CD4-positive, CD25-positive, alpha-beta regulatory T cell (primary cell): ENCODE data around the gene BRF1. TPM values are rescaled to one million over a fixed set of nuclear protein-coding genes. Genes with fewer than 3 reads are reported as not detected.

Experiments
- ATAC-seq, 2 donors: fragments of 150-1000 bp; cut with Tn5 transposase; one replicate each; pipeline ENCODE4 v1.10.0; 2021; ENCODE audit warnings: low read depth in 2 of 2, moderate number of reproducible peaks in 2 of 2, moderate library complexity in 1 of 2
- DNase-seq, 3 donors: peaks; one replicate each; pipeline versions ENCODE4 v3.0.0 to v3.0.0-alpha.2; 2012 to 2022; ENCODE audit warnings: mixed read lengths in 1 of 3
- H3K27ac ChIP-seq: one replicate; pipeline ENCODE4 v1.7.0; 2013; ENCODE audit warnings: mild to moderate bottlenecking, low read length; ENCODE audit not compliant: insufficient read depth, poor library complexity, severe bottlenecking
- H3K27me3 ChIP-seq: one replicate; pipeline ENCODE4 v1.7.0; 2013; ENCODE audit warnings: low read length; ENCODE audit not compliant: control insufficient read depth, insufficient read depth
- H3K36me3 ChIP-seq: one replicate; pipeline ENCODE4 v1.7.0; 2013; ENCODE audit warnings: mild to moderate bottlenecking, low read length, moderate library complexity; ENCODE audit not compliant: control insufficient read depth, insufficient read depth
- H3K4me1 ChIP-seq: 2 replicates; pipeline ENCODE4 v1.7.0; 2013; ENCODE audit warnings: mild to moderate bottlenecking, low read length; ENCODE audit not compliant: insufficient read depth, control insufficient read depth, poor library complexity, severe bottlenecking
- H3K4me3 ChIP-seq: one replicate; pipeline ENCODE4 v1.7.0; 2013; ENCODE audit warnings: low read depth, mild to moderate bottlenecking, low read length, moderate library complexity
- H3K9me3 ChIP-seq, 2 experiments: 1 replicate in 1 of 2; 2 replicates in 1 of 2; pipeline ENCODE4 v1.7.0; 2013; ENCODE audit warnings: low read length in 2 of 2, mild to moderate bottlenecking in 1 of 2, moderate library complexity in 1 of 2; ENCODE audit not compliant: control insufficient read depth in 2 of 2
- H3K27ac Mint-ChIP-seq, 3 donors: one replicate each; pipeline ENCODE4 v1.8.0; 2020 to 2022; ENCODE audit warnings: mild to moderate bottlenecking in 3 of 3, mixed read lengths in 3 of 3, moderate library complexity in 2 of 3
- H3K27me3 Mint-ChIP-seq: one replicate; pipeline ENCODE4 v1.8.0; 2022; ENCODE audit warnings: mild to moderate bottlenecking, mixed read lengths
- H3K36me3 Mint-ChIP-seq: one replicate; pipeline ENCODE4 v1.8.0; 2020; ENCODE audit warnings: mixed read lengths
- H3K4me1 Mint-ChIP-seq, 4 donors: one replicate each; pipeline ENCODE4 v1.8.0; 2020 to 2022; ENCODE audit warnings: mixed read lengths in 4 of 4, mild to moderate bottlenecking in 1 of 4
- H3K4me3 Mint-ChIP-seq, 4 donors: one replicate each; pipeline ENCODE4 v1.8.0; 2020 to 2022; ENCODE audit warnings: mild to moderate bottlenecking in 4 of 4, mixed read lengths in 4 of 4, moderate library complexity in 3 of 4
- H3K9me3 Mint-ChIP-seq, 7 donors: one replicate each; pipeline ENCODE4 v1.8.0; 2020 to 2022; ENCODE audit warnings: mixed read lengths in 7 of 7, mild to moderate bottlenecking in 3 of 7, moderate library complexity in 2 of 7
- polyA plus RNA-seq, 4 donors: library from polyadenylated mRNA; unstranded; fragments of 300-500 nt; fragmentation: Illumina TruSeq; gene quantifications; one replicate each; pipeline ENCODE4 v1.2.3, GENCODE V29; 2021
- total RNA-seq: library from RNA; stranded (reverse); gene quantifications from one replicate; pipeline ENCODE4 v1.2.3, GENCODE V29; 2022

The BRF1 gene
- total and polyA plus RNA-seq, 5 donors from 2014 or later, result 5.6 to 58.9 (median 7.6) TPM

DNA sequence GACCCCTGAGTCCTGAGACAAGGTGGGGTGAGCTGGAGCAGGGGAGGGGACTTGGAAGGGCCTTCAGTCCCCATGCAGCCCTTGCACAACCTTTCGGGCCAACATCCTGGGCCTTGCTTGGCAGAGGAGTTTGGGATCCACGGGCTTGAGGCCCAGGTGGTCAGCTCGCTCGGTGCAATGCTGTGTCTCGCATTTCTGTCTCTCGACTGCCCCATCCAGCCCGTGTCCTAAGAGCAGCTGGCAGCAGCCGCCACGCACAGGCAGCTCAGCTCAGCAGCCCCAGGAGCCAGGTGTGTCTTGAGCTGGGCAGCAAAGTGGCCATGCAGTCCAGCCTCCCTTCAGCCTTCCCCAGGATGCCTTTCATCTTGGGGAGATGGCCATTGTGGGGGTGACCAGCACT is 24.5 kb upstream of the BRF1 start:
- Mint-ChIP-seq H3K27ac (peak overlapping the region in 1 of 3 donors; percentile 46), H3K4me3 (no peak overlapping the region), H3K36me3 (peaks cover 10% of the 10 kb centered on the region), H3K9me3 (no peaks in the 10 kb centered on the region), H3K4me1 (peaks cover 0 to 29% (median 14%) of the 10 kb centered on the region in 4 donors), H3K27me3 (no peaks in the 10 kb centered on the region)
- Histone ChIP-seq H3K9me3 (no peaks in the 10 kb centered on the region), H3K27ac (no peak overlapping the region), H3K27me3 (no peaks in the 10 kb centered on the region), H3K4me1 (peaks cover 8% of the 10 kb centered on the region), H3K36me3 (no peaks in the 10 kb centered on the region), H3K4me3 (no peak overlapping the region)
- ATAC-seq (no peak), DNase-seq (no peak)

DNA sequence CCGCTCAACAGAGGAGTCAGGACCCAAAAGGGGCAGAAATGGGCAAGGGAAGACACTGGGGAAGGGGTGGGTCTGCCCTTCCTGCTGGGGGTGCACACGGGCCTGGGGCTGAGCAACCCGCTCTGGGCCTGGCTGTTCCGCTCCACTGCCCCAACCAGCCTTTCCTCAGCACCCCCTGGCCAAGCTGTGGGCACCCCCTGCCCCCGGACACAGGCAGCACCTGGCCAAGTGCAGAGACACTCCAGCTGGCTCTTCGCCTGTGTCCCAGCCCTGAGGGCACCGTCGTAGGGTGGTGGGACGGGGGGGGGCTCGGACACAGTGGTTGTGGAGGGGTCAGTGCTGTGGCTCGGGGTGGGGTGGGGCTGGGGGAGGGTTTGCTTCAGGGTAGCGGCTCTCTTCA is 24.1 kb upstream of the BRF1 start:
- H3K27ac ChIP-seq, result no peak overlapping the region
- H3K9me3 ChIP-seq, result no peaks in the 10 kb centered on the region
- DNase-seq (no peak), ATAC-seq (no peak)
- Mint-ChIP-seq H3K4me3 (no peak overlapping the region), H3K9me3 (no peaks in the 10 kb centered on the region), H3K27ac (peak overlapping the region in 1 of 3 donors; percentile 46), H3K4me1 (peaks cover 0 to 27% (median 14%) of the 10 kb centered on the region in 4 donors), H3K27me3 (no peaks in the 10 kb centered on the region), H3K36me3 (peaks cover 10% of the 10 kb centered on the region)
- H3K4me1 ChIP-seq, result peaks cover 4% of the 10 kb centered on the region
- H3K27me3 ChIP-seq, result no peaks in the 10 kb centered on the region
- H3K4me3 ChIP-seq, result no peak overlapping the region
- H3K36me3 ChIP-seq, result no peaks in the 10 kb centered on the region

DNA sequence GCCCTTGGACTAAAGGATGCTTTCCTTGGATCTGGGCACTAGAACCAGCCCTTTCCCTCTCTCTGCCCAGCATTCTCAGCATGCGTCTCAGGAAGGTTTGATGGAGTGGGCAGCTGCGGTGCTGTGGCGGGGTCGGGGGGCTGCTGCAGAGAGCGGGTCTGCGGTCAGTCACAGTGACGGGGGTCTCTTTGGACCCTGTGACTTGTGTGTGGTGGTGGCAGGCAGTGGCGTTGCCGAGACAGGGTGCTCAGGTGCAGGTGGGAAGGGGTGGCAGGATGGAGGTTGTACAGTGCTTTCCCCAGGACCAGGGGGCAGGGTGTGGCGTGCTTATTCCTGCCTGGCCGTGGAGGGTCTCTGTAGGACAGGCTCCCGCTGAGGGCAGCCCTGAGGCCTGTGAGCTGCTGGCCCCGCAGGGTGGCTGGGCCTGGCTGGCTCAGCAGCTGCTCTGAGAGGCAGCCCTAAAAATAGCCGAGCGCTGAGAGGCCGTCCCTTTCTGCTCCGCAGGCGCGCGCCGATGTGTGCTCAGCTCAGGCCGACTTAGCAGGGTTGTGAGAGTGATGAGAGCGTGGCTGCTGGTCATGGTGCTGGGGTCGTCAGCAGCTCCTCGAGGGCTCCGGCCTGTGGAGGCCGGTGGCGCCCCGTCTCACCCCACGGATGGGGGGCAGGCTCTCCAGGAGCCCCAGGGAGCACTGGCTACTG is 23.4 kb upstream of the BRF1 start:
- Histone ChIP-seq H3K9me3 (no peaks in the 10 kb centered on the region), H3K36me3 (no peaks in the 10 kb centered on the region), H3K27ac (no peak overlapping the region), H3K27me3 (no peaks in the 10 kb centered on the region), H3K4me1 (no peaks in the 10 kb centered on the region), H3K4me3 (no peak overlapping the region)
- H3K27me3 Mint-ChIP-seq, result no peaks in the 10 kb centered on the region
- DNase-seq (no peak), ATAC-seq (no peak)
- peaks cover 10% of the 10 kb centered on the region for H3K36me3 Mint-ChIP-seq
- no peak overlapping the region for H3K27ac Mint-ChIP-seq
- H3K9me3 Mint-ChIP-seq, result no peaks in the 10 kb centered on the region
- peak overlapping the region in 1 of 4 donors; percentile 65 for H3K4me3 Mint-ChIP-seq
- H3K4me1 Mint-ChIP-seq, result peaks cover 0 to 22% (median 14%) of the 10 kb centered on the region in 4 donors

DNA sequence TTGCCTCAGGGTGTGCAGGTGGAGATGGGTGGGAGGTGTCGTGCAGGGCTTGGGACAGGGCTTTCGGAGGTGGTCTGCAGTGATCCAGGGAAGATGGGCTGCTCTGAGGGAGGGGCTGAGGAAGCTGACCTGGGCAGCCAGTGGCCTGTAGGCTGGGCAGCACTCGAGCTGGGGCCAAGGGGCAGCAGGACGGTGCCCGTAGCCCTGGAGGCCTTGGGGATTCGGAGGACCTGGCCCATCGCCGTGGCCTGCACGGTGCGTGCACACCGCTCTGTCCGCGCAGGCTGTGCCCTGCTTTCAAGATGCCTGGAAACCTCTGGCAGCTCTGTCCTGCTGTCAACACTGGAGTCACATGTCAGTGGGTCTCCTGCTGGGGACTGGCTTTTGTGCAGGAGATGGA is 22.9 kb upstream of the BRF1 start:
- no peak overlapping the region for H3K27ac ChIP-seq
- no peak overlapping the region for H3K4me3 ChIP-seq
- H3K9me3 ChIP-seq, result no peaks in the 10 kb centered on the region
- H3K4me1 ChIP-seq, result no peaks in the 10 kb centered on the region
- no peaks in the 10 kb centered on the region for H3K27me3 Mint-ChIP-seq
- peaks cover 0 to 20% (median 13%) of the 10 kb centered on the region in 4 donors for H3K4me1 Mint-ChIP-seq
- peak overlapping the region in 1 of 4 donors; percentile 35 for H3K4me3 Mint-ChIP-seq
- H3K36me3 Mint-ChIP-seq, result peaks cover 10% of the 10 kb centered on the region
- H3K27me3 ChIP-seq, result no peaks in the 10 kb centered on the region
- no peaks in the 10 kb centered on the region for H3K9me3 Mint-ChIP-seq
- ATAC-seq (no peak), DNase-seq (no peak)
- H3K36me3 ChIP-seq, result no peaks in the 10 kb centered on the region
- H3K27ac Mint-ChIP-seq, result no peak overlapping the region

DNA sequence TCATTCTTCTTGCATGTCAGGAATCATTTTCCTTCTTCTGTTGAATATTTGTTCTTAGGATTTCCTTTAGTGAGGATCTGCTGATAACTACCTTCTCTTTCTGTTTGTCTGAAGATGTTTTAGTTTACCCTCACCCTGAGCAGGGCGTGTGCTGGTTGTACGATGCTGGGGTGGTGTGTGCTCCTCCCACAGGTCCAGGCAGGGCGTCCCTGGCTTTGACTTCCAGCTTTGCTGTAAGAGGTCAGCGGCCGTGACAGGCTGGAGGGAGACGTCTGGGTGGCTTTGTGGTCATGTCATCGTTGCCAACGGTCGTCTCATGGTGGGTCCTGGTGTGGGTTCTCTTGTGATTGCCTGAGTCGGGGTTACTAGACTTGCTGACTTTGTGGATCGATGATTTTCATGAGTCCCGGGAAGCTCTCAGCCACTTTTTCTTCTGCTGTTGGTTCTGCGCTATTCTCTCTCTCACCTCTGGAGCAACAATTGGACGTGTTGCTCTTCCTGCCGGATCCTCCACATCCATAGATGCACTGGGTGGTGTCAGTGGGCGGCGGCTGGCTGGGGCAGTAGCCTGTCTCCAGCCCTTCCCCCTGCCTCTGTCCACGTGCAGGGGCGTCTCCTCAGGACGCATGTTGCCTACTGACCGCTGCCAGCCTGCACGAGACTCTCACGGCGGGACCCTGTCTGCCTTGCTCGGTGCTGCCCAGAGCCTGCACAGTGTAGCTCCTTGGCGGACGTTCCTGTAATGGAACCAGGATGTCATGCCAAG is 22.2 kb upstream of the BRF1 start:
- Mint-ChIP-seq H3K27me3 (no peaks in the 10 kb centered on the region), H3K36me3 (peaks cover 10% of the 10 kb centered on the region), H3K27ac (peak overlapping the region in 1 of 3 donors; percentile 51), H3K9me3 (no peaks in the 10 kb centered on the region), H3K4me3 (no peak overlapping the region), H3K4me1 (peaks cover 0 to 17% (median 12%) of the 10 kb centered on the region in 4 donors)
- Histone ChIP-seq H3K27me3 (no peaks in the 10 kb centered on the region), H3K36me3 (no peaks in the 10 kb centered on the region), H3K4me1 (no peaks in the 10 kb centered on the region), H3K9me3 (no peaks in the 10 kb centered on the region), H3K4me3 (no peak overlapping the region), H3K27ac (no peak overlapping the region)
- no peak for ATAC-seq
- DNase-seq, result no peak

DNA sequence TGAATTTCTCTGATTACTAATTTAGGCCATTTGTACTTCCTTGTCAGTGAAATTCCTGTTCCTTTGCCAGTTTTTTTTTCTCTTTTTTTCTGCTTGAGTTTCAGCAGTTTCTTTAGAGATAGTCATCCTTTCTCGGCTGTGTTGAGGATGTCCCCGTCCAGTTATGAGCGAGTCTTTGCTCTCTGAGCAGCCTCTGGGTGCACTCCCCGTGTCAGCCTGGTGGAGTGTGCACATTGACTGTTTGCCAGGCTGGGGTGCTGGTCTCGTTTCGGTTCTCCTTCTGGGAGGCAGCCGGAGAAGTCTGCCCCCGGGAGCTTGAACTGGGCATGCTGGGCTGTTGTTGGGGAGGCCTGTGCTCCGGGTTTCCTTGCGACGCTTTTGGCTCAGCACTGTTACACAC is 16.7 kb upstream of the BRF1 start:
- Histone ChIP-seq H3K27me3 (no peaks in the 10 kb centered on the region), H3K9me3 (no peaks in the 10 kb centered on the region), H3K4me1 (peaks cover 23% of the 10 kb centered on the region), H3K4me3 (no peak overlapping the region), H3K36me3 (no peaks in the 10 kb centered on the region), H3K27ac (no peak overlapping the region)
- Mint-ChIP-seq H3K36me3 (peaks cover 5% of the 10 kb centered on the region), H3K9me3 (no peaks in the 10 kb centered on the region), H3K27ac (peak overlapping the region in 2 of 3 donors; percentile 52 to 56), H3K4me3 (peak overlapping the region in 2 of 4 donors; percentile 35 to 36), H3K27me3 (no peaks in the 10 kb centered on the region), H3K4me1 (peaks cover 0 to 37% (median 15%) of the 10 kb centered on the region in 4 donors)
- ATAC-seq (no peak), DNase-seq (no peak)

DNA sequence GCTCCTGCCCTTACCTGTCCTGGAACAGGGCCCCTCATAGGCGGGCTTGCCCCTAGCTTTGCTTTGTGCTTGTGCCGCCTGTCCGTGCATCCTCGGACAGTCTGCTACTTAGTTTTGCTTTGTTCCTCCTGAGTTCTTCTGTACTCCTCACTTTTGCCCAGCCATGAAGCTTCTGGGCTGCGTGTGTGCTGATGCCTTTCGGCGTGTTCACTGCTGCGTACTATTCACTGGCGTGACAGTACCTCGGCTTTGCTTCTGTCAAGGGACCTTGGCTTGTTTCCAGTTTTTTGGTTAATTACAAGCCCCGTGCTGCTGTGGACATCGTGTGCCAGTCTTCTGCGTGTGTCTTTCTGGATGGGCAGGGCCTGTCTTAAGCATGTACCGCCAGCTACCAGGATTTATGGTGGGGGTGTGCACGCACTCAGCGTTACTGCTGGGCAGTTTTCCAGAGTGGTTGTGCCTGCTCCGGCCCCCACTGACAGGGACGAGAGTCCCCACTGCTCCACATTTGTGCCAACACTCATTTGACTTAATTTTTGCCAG is 16.2 kb upstream of the BRF1 start:
- Histone ChIP-seq H3K9me3 (no peaks in the 10 kb centered on the region), H3K27ac (no peak overlapping the region), H3K27me3 (no peaks in the 10 kb centered on the region), H3K4me1 (peaks cover 23% of the 10 kb centered on the region), H3K36me3 (no peaks in the 10 kb centered on the region), H3K4me3 (no peak overlapping the region)
- no peaks in the 10 kb centered on the region for H3K27me3 Mint-ChIP-seq
- H3K4me3 Mint-ChIP-seq, result peak overlapping the region; percentile 41 to 97 (median 72)
- DNase-seq (no peak), ATAC-seq (no peak)
- H3K4me1 Mint-ChIP-seq, result peaks cover 0 to 35% (median 14%) of the 10 kb centered on the region in 4 donors
- no peaks in the 10 kb centered on the region for H3K9me3 Mint-ChIP-seq
- peaks cover 4% of the 10 kb centered on the region for H3K36me3 Mint-ChIP-seq
- H3K27ac Mint-ChIP-seq, result peak overlapping the region in 1 of 3 donors; percentile 56
